ENCODE measurements around the gene PGLYRP4.

DNA sequence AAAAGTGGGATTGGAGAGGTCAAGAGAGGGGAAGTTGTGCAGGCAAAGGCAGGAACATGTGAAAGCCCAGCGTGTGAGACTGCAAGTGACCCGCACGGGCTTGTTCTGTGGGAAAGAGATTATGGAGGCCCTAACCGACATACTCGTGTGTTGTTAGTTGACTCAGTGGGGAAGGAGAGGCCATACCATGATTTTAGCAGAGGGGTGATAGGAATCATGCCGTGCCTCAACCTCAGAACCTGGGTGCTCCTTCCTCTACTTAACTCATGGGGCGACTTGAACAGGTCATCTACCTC lies 55.2 kb downstream of the PGLYRP4 start:
- TF ChIP-seq, protein P1, sequence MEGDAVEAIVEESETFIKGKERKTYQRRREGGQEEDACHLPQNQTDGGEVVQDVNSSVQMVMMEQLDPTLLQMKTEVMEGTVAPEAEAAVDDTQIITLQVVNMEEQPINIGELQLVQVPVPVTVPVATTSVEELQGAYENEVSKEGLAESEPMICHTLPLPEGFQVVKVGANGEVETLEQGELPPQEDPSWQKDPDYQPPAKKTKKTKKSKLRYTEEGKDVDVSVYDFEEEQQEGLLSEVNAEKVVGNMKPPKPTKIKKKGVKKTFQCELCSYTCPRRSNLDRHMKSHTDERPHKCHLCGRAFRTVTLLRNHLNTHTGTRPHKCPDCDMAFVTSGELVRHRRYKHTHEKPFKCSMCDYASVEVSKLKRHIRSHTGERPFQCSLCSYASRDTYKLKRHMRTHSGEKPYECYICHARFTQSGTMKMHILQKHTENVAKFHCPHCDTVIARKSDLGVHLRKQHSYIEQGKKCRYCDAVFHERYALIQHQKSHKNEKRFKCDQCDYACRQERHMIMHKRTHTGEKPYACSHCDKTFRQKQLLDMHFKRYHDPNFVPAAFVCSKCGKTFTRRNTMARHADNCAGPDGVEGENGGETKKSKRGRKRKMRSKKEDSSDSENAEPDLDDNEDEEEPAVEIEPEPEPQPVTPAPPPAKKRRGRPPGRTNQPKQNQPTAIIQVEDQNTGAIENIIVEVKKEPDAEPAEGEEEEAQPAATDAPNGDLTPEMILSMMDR (IDR thresholded peaks at IDR 0.05; ENCODE audit: borderline replicate concordance, extremely low read depth, low read length, poor library complexity, severe bottlenecking) = no peak
- TF ChIP-seq EZH2 (IDR thresholded peaks at IDR 0.05; ENCODE audit: borderline replicate concordance, low read depth, low read length, severe bottlenecking) = no peak
